ENCODE measurements around the gene FAM222B.

Gene FAM222B

GRCh38 chr17:28712032-28712704 is 130.4 kb downstream of the FAM222B start:
- no peak for DNase-seq (ENCODE audit: low read depth)

DNA sequence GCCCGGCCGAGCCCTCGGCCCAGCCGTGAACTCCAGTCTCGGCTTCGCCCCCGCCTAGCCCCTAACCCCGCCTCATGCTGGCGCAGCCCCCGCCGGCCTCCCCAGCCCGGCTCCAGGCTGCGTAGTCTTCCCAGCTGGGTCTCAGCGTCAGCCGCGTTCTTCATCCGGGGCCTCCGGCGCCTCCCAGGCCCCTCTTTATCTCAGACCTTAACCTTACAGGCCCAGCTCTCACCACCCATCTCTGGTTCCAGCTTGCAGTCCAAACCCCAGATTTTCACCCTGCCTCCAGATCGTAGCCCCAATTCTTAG is 130.9 kb downstream of the FAM222B start, which contains the start of gene PROCA1:
TSS of gene PROCA1 (minus strand) at position 166 of the 309 bp plus-strand sequence. CDS start 228 bp downstream, outside the sequence.
- DNase-seq (ENCODE audit: low read depth) = no peak

- DNase-seq (ENCODE audit: low read depth) = peak; percentile 93
These were observed 131.5 kb downstream of the FAM222B start for GRCh38 chr17:28710861-28711722.

DNA sequence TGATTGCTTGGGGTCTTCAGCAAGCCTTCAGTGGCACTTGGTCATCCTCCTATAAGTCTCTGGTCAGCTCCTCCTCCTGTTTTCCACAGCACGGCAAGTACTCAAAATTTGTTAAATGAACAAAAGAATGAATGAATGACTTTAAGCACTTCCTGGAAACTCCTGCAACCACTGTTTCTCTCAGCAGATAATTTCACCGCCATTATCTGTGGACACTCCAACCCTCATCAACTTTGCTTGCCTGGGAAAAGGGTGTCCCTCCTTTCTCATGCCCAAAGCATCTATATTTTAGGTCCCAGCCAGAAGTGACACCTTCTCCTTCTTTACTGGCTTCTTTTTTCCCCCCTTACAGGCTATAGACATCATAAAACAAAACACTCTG is 135.3 kb downstream of the FAM222B start:
- DNase-seq (ENCODE audit: low read depth) = no peak

- no peak for DNase-seq (ENCODE audit: low read depth)
These were observed 135.9 kb downstream of the FAM222B start for GRCh38 chr17:28706471-28707338.

All from ELR (cell line).